Adrenal gland (tissue), 12 donors: ENCODE results near the gene RNF222. TPM values are rescaled to one million over a fixed set of nuclear protein-coding genes. Genes with fewer than 3 reads are reported as not detected.

Experiments
- DNase-seq, 7 donors: peaks; one replicate each; pipeline ENCODE4 v3.0.0-alpha.2; 2019 to 2020
- H3K27ac ChIP-seq, 5 donors: fragments of 200-600 bp; sonication (generic) in 4 of 5; 1 replicate in 3 of 5; 2 replicates in 2 of 5; pipeline versions ENCODE4 v1.5.1 to v1.8.0; 2016 to 2020; ENCODE audit warnings: mild to moderate bottlenecking in 1 of 5
- H3K27me3 ChIP-seq: fragments of 200-600 bp; 2 replicates; pipeline ENCODE4 v1.8.0; 2021
- H3K36me3 ChIP-seq, 2 donors: fragments of 200-600 bp; replicated peaks in 1 of 2; 1 replicate in 1 of 2; 2 replicates in 1 of 2; pipeline versions ENCODE4 v1.5.1 to v1.8.0; 2018 to 2022
- H3K4me1 ChIP-seq, 2 donors: fragments of 200-600 bp; replicated peaks in 1 of 2; 1 replicate in 1 of 2; 2 replicates in 1 of 2; pipeline versions ENCODE4 v1.5.1 to v1.8.0; 2018 to 2021
- H3K4me3 ChIP-seq, 4 donors: fragments of 200-600 bp; sonication (generic) in 3 of 4; one replicate each; pipeline ENCODE4 v1.5.1; 2016 to 2018
- H3K9me3 ChIP-seq, 3 donors: fragments of 200-600 bp; sonication (generic) in 1 of 3; replicated peaks in 1 of 3; 1 replicate in 2 of 3; 2 replicates in 1 of 3; pipeline versions ENCODE4 v1.5.1 to v1.8.0; 2016 to 2021
- POLR2A ChIP-seq, 2 donors: fragments of 450-650 bp; IDR thresholded peaks; one replicate each; pipeline ENCODE4 v1.6.1; 2017; ENCODE audit warnings: antibody characterized with exemption in 2 of 2, mild to moderate bottlenecking in 2 of 2, moderate library complexity in 1 of 2
- WGBS, 4 donors: extraction: QIAGEN DNeasy Blood & Tissue Kit in 2 of 4; methylation state at CpG; one replicate each; pipeline versions ENCODE4 v1.1.5 to v1.1.7; 2013 to 2017; 5-methylcytosine and 5-hydroxymethylcytosine counted together
- intact Hi-C, 2 donors: fragments of 100-400 bp; cut with DNase I; formaldehyde crosslinking; loops; one replicate each; pipeline versions ENCODE4 v1.14.1 to v1.15.0; 2022 to 2023
- polyA plus RNA-seq, 3 donors: library from polyadenylated mRNA; stranded (reverse); fragments of 200-250 nt in 2 of 3; fragments of 350-450 nt in 1 of 3; fragmentation: Illumina TruSeq in 1 of 3; extraction: RNeasy Lipid Tissue Mini Kit (QIAGEN cat#74804) in 1 of 3; gene quantifications; one replicate each; pipeline ENCODE4 v1.2.3, GENCODE V29; 2013 to 2014
- total RNA-seq, 9 donors: library from RNA; depleted of rRNA in 4 of 9; stranded (reverse); fragments of >200 nt in 4 of 9; fragments of 120-200 nt in 1 of 9; fragmentation: NEBNext Ultra II Directional in 1 of 9; extraction: Animal tissue kit (Norgen Biotek cat#: 25700) in 1 of 9; gene quantifications; one replicate each; pipeline versions ENCODE4 v1.1.0 to v1.2.4, GENCODE V29; 2013 to 2023
- TF ChIP-seq, protein P1 (sequence below), 6 experiments: fragments of 450-650 bp in 4 of 6; fragments of 200-600 bp in 2 of 6; sonication (generic) in 1 of 6; IDR thresholded peaks; 1 replicate in 5 of 6; 2 replicates in 1 of 6; pipeline versions ENCODE4 v1.5.1 to v1.8.0; 2016 to 2021; ENCODE audit warnings: antibody characterized with exemption in 6 of 6, mild to moderate bottlenecking in 2 of 6, moderate library complexity in 1 of 6
- donor health status: healthy with polysubstance abuse.
- donor health status: Bipolar disorder and iron deficiency.
- donor health status: DM: yes; HTN: yes; CAD: no.
- donor health status: DM: no; HTN: no; CAD: no.
- donor health status: DM: no; HTN: no; CAD: no.
- donor health status: DM: yes; HTN: yes; CAD: no.

RNF222 gene
- total and polyA plus RNA-seq, 12 donors = not detected

GRCh38 chr17:8413328-8413727 is 15.7 kb upstream of the RNF222 start:
- Histone ChIP-seq H3K4me3 (no peak overlapping the region), H3K36me3 (no peaks in the 10 kb centered on the region), H3K27ac (no peak overlapping the region), H3K4me1 (no peaks in the 10 kb centered on the region), H3K27me3 (no peaks in the 10 kb centered on the region), H3K9me3 (no peaks in the 10 kb centered on the region)
- no peak for TF ChIP-seq POLR2A (IDR thresholded peaks at IDR 0.05)
- TF ChIP-seq, protein P1, sequence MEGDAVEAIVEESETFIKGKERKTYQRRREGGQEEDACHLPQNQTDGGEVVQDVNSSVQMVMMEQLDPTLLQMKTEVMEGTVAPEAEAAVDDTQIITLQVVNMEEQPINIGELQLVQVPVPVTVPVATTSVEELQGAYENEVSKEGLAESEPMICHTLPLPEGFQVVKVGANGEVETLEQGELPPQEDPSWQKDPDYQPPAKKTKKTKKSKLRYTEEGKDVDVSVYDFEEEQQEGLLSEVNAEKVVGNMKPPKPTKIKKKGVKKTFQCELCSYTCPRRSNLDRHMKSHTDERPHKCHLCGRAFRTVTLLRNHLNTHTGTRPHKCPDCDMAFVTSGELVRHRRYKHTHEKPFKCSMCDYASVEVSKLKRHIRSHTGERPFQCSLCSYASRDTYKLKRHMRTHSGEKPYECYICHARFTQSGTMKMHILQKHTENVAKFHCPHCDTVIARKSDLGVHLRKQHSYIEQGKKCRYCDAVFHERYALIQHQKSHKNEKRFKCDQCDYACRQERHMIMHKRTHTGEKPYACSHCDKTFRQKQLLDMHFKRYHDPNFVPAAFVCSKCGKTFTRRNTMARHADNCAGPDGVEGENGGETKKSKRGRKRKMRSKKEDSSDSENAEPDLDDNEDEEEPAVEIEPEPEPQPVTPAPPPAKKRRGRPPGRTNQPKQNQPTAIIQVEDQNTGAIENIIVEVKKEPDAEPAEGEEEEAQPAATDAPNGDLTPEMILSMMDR (IDR thresholded peaks at IDR 0.05) = no peak
- DNase-seq = peak in 1 of 7 donors; percentile 18
- WGBS, 4 donors = 77 to 90% (median 87%) methylated on average over 3 to 4 of the region's 4 CpGs
- intact Hi-C loops = loop anchor here in 1 of 2 donors (5.0 kb wide), 1 partner anchor 329 kb away; the partner anchor contains the start of gene CCDC42

DNA sequence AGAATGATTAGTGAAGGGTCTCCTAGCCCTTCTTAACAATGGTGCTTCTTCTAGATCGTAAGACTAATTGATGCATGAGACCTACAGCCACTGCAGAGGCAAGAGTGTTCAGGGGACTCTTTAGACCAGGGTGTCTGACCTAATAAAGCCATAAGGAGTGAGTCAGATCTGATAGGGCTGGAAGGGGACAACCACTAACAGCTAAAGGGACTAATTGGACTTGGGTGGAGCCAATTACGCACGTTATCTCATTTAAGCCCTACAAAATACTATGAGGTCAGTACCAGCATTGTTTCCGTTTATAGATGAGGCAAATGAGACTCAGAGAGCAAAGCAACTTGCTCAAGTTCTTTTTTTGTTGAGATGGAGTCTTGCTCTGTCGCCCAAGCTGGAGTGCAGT is 14.5 kb upstream of the RNF222 start:
- no peak overlapping the region for H3K4me3 ChIP-seq
- DNase-seq = peak in 1 of 7 donors; percentile 10
- H3K9me3 ChIP-seq = no peaks in the 10 kb centered on the region
- H3K27ac ChIP-seq = no peak overlapping the region
- intact Hi-C loops = loop anchor here in 1 of 2 donors (5.0 kb wide), 1 partner anchor 330 kb away; the partner anchor contains the start of gene CCDC42
- no peaks in the 10 kb centered on the region for H3K27me3 ChIP-seq
- 72 to 88% (median 72%) methylated on average over 5 of the region's 5 CpGs for WGBS, 4 donors
- TF ChIP-seq POLR2A (IDR thresholded peaks at IDR 0.05) = no peak
- TF ChIP-seq, protein P1 (IDR thresholded peaks at IDR 0.05) = no peak
- no peaks in the 10 kb centered on the region for H3K36me3 ChIP-seq
- no peaks in the 10 kb centered on the region for H3K4me1 ChIP-seq

- Histone ChIP-seq H3K27me3 (no peaks in the 10 kb centered on the region), H3K27ac (no peak overlapping the region), H3K4me3 (no peak overlapping the region), H3K4me1 (no peaks in the 10 kb centered on the region), H3K9me3 (no peaks in the 10 kb centered on the region), H3K36me3 (no peaks in the 10 kb centered on the region)
- DNase-seq = peak in 1 of 7 donors; percentile 14
- WGBS, 4 donors = 63 to 80% (median 70%) methylated on average over 1 of the region's 1 CpG
- intact Hi-C loops = loop anchor here in 1 of 2 donors (5.0 kb wide), 1 partner anchor 331 kb away; the partner anchor contains the start of gene CCDC42
- no peak for TF ChIP-seq POLR2A (IDR thresholded peaks at IDR 0.05)
- TF ChIP-seq, protein P1 (IDR thresholded peaks at IDR 0.05) = no peak
Measured at GRCh38 chr17:8410883-8411238, 13.2 kb upstream of the RNF222 start.

DNA sequence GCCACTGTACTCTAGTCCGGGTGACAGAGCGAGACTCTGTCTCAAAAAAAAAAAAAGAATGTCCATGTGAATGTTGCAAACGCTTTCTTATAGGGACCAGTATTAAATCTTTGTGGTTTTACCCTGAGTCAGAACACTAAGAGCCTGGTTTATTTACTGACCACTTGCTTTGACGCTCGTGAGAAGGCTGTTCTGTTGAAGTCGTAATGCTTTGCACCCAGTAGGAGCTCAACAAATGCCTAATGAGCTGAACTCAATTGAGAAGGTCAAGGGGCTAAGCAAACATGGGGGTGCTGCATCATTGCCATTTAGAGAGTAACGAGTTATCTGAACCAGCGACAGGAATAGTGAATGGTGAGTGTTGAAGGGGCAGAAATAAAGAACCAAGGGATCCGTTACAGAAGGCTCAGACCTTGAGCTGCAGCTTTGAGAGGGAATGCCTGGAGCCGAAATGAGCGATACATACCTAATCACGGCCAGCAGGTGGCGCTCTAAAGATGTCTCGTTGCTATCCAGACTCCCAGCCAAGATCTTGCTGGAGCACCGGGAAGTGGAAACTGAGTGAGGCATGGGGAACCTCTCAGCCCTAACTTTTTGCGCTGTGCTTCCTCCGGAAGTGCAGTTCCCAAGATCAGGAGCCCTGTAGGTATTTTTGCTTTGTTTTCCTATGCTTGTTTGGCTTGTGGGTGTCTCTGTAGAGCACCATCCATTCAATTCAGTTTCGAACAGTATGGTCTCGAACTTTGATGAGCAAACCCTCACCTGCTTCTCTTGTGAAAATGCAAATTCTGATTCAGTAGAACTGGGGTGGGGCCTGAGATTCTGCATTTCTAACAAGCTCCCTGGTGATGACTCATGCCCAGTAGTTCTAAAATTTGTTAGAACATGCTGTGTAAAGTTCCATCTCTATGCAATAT is 12.6 kb upstream of the RNF222 start:
- Histone ChIP-seq H3K27me3 (no peaks in the 10 kb centered on the region), H3K4me3 (no peak overlapping the region), H3K27ac (no peak overlapping the region), H3K9me3 (no peaks in the 10 kb centered on the region), H3K4me1 (no peaks in the 10 kb centered on the region), H3K36me3 (no peaks in the 10 kb centered on the region)
- intact Hi-C loops = loop anchor here (5.0 to 10.0 kb wide), 2 partner anchors 332 to 335 kb away; partner anchors contain the start of gene CCDC42 (in 2 of the 2)
- peak; percentile 88 to 96 (median 91) for DNase-seq
- no peak for TF ChIP-seq POLR2A (IDR thresholded peaks at IDR 0.05)
- TF ChIP-seq, protein P1 (IDR thresholded peaks at IDR 0.05) = peak; percentile 86 to 93 (median 89)
- WGBS, 4 donors = 25 to 29% (median 27%) methylated on average over 16 to 19 of the region's 19 CpGs
